HL-60 (cell line): ENCODE measurements around the gene PMP22.

Source experiments
- GABPA ChIP-seq: IDR thresholded peaks from 2 replicates; pipeline ENCODE4 v1.6.1; 2012; ENCODE audit warnings: low read depth
- TF ChIP-seq, protein P1 (sequence below): IDR thresholded peaks from one replicate; pipeline ENCODE4 v1.5.1; 2011; ENCODE audit warnings: low read length, control low read depth, inconsistent platforms; ENCODE audit not compliant: insufficient read depth

DNA sequence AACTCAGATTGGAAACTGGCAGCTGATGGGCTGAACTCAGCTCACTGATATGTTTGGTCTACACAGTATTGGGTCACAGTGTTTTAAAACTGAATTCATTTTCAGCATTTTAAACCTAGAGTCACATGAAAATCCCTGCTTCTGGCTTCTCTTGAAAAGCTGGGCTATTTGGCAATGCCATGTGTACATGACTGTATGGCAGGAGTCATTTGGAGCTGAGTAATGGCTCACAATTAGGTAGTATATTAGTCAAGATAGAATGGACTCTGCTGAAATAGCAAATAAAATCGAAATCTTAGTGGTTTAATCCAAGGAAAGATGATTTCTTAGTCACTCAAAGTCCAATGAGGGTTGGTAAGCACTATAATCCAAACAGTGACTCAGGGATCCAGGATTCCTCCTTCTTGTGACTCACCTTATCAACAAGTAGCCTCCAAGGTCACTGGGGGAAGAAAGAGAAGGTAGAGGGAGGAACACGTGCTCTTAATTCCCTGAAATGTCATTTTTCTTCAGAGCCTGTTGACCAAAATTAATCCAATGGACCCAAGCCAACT, 13.9 kb upstream of the PMP22 start:
- TF ChIP-seq, protein P1, sequence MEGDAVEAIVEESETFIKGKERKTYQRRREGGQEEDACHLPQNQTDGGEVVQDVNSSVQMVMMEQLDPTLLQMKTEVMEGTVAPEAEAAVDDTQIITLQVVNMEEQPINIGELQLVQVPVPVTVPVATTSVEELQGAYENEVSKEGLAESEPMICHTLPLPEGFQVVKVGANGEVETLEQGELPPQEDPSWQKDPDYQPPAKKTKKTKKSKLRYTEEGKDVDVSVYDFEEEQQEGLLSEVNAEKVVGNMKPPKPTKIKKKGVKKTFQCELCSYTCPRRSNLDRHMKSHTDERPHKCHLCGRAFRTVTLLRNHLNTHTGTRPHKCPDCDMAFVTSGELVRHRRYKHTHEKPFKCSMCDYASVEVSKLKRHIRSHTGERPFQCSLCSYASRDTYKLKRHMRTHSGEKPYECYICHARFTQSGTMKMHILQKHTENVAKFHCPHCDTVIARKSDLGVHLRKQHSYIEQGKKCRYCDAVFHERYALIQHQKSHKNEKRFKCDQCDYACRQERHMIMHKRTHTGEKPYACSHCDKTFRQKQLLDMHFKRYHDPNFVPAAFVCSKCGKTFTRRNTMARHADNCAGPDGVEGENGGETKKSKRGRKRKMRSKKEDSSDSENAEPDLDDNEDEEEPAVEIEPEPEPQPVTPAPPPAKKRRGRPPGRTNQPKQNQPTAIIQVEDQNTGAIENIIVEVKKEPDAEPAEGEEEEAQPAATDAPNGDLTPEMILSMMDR, result no peak
- no peak for TF ChIP-seq GABPA
